Astrocyte of the hippocampus (primary cell): ENCODE measurements around the gene HMGCS1.
"Not testable (repeated sequence)": the region's sequence is repeated elsewhere in the genome, so short reads cannot be mapped to it uniquely, and the experiment has no call there.

Experiments
- DNase-seq: peaks from one replicate; pipeline ENCODE4 v3.0.0; 2011; ENCODE audit warnings: low read depth, low spot score

HMGCS1 gene

DNA sequence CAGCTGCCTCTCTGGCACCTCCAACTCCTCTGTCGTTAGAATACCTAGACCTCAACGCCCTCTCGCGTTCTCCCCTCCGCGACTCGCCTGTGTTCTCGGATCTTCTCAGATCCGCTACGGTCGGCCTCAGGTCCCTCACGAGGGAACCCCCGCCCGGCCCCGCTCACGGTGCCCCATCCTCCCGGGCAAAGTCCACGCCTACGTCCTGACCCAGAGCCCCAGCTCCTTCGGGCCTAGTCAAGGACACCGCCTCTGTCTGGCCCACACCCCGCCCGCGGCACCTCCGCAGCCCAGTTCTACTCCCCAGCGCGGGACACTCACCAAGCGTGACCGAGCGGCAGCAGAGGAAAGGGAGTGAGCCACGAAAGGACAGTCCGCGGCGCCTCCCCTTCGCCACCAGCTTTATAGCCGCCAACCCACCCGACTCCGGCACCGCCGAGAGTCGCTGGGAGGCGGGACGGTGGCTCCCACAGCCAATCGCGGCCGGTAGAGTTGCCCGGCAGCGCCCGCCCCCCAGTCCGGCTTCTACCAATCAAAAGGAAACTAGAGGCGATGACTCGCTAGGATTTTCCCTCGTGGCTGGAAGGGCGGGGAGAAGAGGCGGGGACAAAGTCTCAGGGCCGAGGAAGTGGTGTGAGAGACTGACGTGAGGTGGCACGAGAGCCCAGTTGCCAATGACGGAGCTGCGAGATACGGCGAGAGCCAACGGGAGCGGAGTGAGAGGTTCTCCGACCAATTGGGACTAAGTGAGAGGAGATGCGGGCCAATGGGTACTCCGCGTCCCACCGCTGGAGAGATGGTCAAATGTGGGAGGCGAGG lies at the start of gene HMGCS1:
Gene HMGCS1 (minus strand): TSS at position 378 of the 819 bp plus-strand sequence. CDS start 14,447 bp downstream, outside the sequence.
- DNase-seq, result peak; percentile 100

DNA sequence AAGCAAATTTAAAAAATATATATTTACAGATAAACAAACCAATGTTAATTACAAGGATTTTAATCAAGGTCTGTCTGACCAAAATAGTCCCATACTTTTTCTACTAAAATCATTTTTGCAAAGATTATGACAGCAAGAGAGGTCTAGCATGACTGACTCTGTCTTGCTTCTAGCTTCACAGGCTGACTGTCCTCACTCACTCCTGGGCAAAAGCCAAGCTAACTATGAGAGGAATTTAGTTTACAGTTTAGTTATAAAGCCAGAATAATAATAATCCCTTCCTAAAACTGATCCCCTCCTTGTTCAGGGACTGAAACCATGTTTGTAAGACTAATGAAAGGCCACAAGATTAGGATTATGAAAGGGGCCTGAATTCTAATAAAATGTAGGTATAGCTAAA lies 45.5 kb upstream of the HMGCS1 start:
- DNase-seq, result no peak

DNA sequence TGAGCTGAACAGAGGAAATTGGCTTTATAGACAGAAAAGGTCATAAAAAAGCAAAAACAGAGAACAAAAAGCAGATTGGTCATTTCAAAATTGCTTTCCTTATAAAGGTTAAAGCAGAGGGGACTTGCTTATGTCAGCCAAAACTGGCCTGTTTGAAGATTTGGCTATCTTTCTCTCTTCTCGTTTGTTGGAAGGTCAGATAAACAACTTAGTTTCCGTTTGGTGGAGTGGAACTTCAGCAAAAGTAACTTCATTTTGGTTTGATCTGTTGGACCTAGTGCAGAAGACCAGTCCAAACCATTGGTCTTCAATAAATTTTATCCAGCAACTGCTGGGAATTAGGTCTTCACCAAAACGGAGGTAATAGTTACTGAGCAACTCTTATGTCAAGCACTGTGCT lies 45.1 kb upstream of the HMGCS1 start:
- DNase-seq, result no peak

DNA sequence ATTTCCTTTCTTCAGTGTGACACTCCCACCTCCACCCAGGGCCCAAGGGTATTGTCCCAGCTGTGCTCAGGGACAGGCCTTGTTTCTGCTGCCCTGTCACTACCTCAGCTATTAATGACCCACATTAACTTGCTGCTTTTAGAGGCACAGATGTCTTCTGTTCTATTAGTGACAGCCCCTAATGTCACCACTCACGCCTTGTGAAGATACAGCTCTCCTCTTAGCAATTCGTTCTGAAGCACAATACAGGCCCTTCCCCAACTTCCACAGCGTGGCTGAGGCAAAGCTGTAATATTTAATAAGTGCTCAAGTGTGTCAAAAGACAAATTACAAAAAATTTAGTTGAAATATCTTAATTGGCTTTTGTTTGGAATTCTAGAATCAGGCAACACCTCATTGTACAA lies 44.7 kb upstream of the HMGCS1 start:
- no peak for DNase-seq

DNA sequence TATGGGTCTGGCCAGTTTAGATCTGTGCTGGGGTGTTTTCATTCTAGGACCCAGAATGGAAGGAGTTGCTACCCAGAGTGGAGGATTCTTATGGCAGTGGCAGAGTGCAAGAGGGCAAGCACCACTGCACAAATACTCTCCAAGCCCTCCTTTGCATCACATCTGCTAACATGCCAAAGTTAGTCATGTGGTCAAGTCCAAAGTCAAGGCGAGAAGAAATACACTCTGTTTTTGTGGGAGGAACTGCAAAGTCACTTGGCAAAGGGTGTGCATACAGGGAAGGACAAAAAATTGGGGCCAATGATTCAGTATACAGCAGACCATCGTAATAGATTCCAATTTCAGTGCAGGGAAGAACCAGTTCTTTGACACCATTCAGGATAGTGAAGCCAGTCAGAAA lies 43.9 kb upstream of the HMGCS1 start:
- DNase-seq, result no peak

DNA sequence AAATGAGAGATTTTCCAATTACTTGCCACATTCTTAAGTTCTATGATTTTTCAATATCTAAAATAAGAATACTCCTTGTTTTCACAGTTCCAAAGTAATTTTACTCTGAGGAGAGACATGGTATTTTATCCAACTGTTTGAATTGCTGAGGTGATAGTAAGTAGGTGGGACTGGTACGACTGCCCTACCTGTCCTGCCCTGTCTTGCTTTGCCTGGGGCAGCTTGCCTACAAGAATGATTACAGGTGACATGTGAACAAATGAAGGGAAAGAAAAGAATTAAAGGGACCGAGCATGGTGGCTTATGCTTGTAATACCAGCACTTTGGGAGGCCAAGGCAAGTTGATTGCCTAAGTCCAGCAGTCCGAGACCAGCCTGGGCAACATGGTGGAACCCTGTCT lies 41.6 kb upstream of the HMGCS1 start:
- DNase-seq, result no peak

DNA sequence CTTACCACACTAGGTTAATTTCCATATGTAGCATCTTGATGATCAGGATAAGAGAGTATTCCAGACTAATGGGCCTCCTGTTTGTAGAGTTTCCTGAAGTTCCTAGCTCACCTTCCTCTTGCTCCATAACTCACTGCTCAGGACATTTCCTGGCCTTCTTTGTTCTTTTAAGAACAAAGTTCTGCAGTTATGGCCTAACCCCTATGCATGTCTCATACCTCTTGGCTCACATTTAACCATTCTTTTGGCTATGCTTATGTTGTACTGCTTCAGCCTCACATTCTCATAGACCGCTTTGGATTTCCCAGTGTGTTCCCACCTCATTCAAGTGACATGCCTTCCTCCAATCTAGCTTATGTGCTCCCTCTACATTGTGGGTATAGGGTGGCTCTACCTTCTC lies 40.5 kb upstream of the HMGCS1 start:
- no peak for DNase-seq

DNA sequence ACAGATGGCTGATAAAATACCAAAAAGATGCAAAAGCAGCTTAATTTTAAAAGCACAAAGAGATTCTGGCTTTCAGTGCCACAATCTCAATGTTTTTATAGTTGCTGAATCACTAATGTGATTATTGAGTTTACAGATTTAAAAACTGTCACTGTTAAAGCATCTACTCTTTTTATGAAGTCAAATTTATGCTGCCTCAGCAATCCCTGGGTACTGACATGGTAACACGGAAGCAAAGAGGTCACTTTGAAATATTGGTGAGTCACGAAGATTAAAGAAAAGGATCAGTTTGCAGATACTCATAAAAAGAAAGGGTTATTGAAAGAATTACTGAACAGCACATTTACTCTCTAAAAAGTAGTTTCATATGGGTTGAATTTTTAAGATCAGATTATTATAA lies 39.7 kb upstream of the HMGCS1 start:
- DNase-seq, result no peak

DNA sequence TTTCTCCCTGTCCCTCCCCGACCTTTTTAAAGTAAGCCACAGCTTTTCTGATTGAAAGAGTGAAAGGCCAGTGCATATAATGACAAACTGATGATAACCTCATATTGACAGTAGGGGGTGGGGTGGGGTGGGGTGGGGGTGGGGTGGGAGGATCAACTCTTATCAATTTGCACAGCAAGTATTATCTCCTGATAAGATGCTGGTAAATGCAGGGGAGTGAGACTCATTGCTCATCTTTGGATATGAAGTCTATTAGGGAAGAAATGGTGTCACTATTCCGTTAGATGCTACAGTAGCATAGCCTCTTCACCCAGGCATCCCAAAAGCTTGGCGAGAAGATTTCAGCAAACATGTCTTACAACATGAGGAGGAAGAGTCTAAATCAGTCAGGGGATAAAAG lies 38.9 kb upstream of the HMGCS1 start:
- DNase-seq, result no peak

DNA sequence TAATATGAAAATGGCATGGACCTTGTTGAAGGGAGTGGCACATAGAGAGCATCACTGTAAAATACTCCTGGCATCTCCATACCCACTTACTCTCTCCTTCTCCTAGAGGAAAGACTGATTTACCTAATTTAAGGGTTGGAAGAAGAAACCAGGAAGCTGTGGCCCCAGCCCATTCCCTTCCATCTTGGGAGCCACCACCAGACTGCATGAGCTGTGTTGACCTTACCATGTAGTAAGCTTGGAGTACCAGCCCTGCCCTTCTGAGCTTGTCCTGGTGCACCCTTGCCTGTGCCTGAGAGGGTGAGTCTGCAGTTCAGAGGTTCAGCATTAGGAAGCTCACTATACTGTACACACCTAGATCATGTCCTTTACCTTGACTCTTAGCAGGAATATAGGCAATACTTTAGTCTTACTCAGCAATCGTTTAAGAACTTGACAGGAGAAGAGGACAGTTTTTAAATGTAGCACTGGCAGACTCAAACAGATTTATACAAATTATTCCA lies 35.7 kb upstream of the HMGCS1 start:
- DNase-seq, result no peak

DNA sequence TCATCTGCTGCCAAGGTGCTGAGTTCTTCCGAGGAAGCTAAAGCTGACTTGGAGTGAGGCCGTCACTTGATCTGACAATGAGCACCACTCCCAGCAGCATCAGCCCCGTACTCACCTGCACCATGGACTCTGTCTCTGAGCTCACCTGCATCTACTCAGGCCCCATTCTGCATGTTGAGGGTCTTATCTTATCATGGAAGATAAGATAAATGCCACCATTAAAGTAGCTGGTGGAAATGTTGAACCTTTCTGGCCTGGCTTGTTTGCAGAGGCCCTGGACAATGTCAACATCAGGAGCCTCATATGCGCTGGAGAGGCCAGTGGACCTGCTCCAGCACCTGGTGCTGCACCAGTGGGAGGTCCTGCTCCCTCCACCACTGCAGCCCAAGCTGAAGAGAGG lies 35.0 kb upstream of the HMGCS1 start:
- no peak for DNase-seq

DNA sequence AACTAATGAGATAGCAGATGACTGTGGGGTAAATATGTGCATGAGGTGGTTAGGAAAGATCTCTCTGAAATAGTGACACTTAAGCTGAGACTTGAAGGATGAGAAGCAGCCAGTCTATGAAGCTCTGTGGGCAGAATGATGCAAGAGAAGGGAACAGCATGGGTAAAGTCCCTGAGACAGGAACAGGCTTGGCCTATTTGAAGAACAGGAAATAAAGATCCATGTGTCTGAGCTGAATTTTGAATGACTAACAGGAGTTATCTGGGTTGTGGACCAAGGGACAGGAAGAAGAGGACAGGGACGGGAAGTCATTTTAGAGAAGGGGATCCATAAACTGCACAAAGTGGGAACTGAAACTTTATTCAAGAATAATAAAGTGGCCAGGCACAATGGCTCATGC lies 25.6 kb upstream of the HMGCS1 start:
- no peak for DNase-seq

DNA sequence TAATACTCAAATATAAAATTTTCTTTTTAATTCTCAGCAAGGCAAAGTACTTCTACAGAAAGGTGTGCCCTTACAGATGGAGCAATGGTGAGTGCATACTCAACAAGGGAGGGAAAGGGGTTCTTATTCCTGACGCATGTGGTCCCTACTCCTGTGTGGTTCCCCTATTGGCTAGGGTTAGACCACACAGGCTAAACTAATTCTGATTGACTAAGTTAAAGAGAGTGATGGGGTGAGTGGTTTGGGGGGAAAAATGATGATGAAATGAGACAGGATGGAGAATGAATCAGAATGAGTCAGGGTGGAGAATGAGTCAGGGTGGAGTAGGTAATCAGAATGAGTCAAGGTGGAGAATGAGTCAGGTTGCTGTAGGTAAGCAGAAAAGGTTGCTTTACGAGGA lies 22.9 kb upstream of the HMGCS1 start:
- DNase-seq, result no peak

DNA sequence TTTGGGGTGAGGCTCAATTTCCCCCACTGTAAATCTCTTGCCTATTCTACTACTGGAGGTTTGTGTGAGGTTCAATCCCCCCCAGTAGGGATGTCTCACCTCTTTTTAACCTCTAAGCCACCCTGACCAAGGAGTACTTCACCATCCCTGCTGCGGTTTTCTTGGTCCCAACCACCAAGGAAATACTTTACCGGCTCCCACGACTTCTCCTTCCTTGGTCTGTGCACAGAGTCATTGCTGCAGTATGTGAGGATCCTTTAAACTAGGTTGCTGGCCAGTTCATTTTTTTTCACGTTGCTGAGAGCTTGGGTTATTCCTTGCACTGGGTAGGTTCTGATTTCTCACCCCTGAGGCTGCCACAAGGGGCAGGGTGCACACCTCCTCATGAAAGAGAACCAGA lies 22.5 kb upstream of the HMGCS1 start:
- no peak for DNase-seq

DNA sequence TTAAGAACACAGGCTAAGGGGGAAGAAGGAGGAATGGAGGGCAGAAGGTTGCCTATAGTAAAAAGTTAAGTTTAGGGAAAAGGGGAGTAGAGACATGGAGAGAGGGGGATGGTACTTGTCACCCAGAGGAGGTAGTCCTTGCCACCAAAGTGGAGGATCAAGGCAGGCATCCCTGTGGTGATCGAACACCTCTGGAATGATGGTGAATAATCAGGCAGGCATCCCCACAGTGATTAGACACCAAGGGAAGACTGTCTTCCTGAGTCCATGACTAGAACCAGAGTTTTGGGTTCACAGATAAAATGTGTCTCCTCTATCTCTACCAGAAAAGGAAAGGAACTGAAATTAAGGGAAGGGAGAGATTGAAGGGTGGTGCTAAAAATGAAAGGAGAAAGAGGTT lies 19.2 kb upstream of the HMGCS1 start:
- no peak for DNase-seq

DNA sequence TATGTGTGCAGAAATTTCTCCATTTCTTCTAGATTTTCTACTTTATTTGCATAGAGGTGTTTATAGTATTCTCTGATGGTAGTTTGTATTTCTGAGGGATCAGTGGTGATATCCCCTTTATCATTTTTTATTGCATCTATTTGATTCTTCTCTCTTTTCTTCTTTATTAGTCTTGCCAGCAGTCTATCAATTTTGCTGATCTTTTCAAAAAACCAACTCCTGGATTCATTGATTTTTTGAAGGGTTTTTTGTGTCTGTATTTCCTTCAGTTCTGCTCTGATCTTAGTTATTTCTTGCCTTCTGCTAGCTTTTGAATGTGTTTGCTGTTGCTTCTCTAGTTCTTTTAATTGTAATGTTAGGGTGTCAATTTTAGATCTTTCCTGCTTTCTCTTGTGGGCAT lies 12.4 kb upstream of the HMGCS1 start:
- DNase-seq, result not testable (repeated sequence)

DNA sequence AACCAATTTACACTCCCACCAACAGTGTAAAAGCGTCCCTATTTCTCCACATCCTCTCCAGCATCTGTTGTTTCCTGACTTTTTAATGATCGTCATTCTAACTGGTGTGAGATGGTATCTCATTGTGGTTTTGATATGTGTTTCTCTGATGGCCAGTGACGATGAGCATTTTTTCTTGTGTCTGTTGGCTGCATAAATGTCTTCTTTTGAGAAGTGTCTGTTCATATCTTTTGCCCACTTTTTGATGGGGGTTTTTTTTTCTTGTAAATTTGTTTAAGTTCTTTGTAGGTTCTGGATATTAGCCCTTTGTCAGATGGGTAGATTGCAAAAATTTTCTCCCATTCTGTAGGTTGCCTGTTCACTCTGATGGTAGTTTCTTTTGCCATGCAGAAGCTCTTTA lies 10.3 kb upstream of the HMGCS1 start:
- DNase-seq, result not testable (repeated sequence)

DNA sequence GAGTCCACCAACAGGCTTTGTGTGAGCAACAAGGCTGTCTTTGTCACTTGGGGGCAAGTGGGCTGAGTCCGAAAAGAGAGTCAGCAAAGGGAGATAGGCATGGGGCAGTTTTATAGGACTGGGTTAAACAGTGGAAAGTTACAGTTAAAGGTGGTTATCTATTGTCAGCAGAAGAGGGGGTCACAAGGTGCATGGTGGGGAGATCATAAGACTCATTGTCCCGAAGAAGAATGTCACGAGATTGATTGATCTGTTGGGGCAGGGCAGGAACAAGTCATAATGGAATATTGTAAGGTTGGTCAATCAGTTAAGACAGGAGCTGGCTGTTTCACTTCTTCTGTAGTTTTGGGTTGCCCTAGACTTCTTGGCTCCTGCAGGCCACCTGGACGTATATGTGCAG lies 7.6 kb upstream of the HMGCS1 start:
- no peak for DNase-seq

DNA sequence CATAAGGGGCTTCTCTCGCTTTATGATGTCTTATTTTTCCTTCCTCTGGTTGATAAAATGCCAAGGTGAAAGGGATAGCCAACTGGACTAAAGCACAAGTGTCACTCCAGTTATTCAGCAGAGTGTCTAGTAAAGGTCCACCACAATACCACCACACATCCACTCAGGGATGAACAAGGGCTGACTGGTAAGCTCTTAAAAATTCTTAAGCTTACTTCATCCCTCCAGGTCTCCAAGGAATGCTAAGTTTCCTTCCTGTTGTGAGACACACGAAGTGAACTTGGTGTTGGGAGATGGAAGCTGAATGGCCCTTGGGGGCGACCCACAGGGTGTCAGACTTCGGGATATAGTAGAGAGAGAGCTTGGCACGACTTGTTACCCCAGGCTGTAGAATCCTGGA lies 3.2 kb upstream of the HMGCS1 start:
- DNase-seq, result no peak

DNA sequence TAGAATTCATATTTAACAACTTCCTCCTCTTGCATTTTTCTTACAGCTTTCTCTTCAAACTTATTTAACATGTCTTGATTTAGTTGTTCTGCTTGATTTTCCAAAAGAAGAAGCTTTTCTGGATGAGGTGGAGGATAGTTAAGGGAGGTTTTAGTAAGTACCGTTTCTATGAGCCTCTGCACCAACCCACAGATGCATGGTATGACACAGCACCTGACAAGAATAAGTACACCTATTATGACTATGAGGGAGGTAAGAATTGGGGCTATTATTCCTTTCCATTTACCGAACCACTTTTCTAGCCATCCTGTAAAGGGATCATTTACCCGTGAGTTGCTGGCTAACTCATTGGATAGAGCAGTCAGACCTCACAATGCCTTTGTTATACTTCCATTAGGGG lies 2.5 kb upstream of the HMGCS1 start:
- no peak for DNase-seq

DNA sequence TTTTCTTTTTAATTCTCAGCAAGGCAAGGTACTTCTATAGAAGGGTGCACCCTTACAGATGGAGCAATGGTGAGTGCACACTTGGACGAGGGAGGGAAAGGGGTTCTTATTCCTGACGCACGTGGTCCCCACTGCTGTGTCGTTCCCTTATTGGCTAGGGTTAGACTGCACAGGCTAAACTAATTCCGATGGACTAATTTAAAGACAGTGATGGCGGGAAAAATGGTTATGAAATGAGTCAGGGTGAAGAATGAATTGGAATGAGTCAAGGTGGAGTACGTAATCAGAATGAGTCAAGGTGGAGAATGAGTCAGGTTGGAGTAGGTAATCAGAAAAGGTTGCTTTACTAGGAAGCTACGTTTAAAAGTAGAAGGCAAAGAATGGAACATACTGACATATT lies 2.1 kb upstream of the HMGCS1 start:
- DNase-seq, result peak; percentile 35

DNA sequence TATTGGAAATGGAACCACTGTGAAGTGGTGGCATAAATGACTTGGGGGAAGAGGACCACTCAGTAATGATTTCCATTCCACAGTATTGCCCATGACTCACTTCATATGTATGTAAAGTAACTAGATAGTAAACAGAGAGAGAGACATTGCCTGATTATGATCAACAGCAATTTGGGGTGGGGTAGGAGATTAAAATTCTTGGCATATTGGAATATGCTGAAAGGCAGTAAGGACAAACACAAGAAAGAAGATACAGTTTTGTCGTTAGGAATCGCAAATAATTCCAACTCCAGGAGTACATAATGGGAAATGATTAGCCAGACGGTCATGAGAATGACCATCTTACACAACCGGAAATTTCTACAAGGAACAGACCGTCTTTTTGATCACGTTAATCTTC lies 1.5 kb upstream of the HMGCS1 start:
- DNase-seq, result no peak

DNA sequence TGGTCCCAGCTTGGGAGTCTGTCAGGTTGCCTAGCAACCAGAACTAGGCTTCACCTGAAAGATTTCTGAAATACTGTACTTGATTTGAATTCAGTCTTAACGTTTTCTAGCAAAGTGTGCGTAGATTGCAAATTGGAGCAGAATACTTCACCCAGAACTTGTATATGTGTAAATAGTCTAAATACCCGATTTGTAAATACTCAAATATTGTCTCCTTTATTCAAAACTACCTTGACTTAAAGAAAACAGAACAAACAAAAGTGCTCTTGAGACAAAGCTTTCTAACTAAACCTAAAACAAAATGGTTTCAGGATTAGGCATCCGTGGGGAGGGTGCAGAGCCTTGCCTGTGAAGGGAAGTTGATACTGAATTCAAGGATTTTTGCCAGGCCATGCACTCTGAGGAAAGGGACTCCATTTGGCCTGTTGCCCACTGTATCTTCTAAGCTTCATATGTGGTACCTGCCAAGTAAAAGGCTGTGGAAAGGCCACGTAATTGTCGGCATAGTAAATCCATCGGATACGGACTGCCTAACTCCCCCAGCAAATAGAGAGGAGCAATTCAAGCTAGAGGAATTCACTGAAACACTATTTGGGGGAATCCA lies 744 bp upstream of the HMGCS1 start:
- peak; percentile 44 for DNase-seq
